VCaP (cell line): ENCODE measurements around the gene TRIM39.

Experiments
- H3K27ac ChIP-seq: fragments of 450-650 bp; 2 replicates; pipeline ENCODE4 v1.5.1; 2017
- CTCF ChIP-seq: fragments of 450-650 bp; conservative IDR thresholded peaks from 2 replicates; pipeline ENCODE4 v1.5.1; 2017; ENCODE audit warnings: mild to moderate bottlenecking, moderate library complexity

Gene TRIM39

GRCh38 chr6:30380464-30380863 is 53.7 kb downstream of the TRIM39 start:
- no peak for TF ChIP-seq CTCF
- H3K27ac ChIP-seq, result no peak overlapping the region

GRCh38 chr6:30386166-30386565 is 59.4 kb downstream of the TRIM39 start:
- H3K27ac ChIP-seq, result no peak overlapping the region
- no peak for TF ChIP-seq CTCF

- no peak for TF ChIP-seq CTCF
Measured at GRCh38 chr6:30391240-30391639, 64.5 kb downstream of the TRIM39 start.

More at GRCh38 chr6:30391240-30391639, 64.5 kb downstream of the TRIM39 start:
- no peak overlapping the region for H3K27ac ChIP-seq
